ENCODE measurements around the gene CELF4. TPM values are rescaled to one million over a fixed set of nuclear protein-coding genes. Genes with fewer than 3 reads are reported as not detected.

The CELF4 gene
- total and polyA plus RNA-seq, 10 of the 15 experiments (the other 5 are each of a cell fraction or from before 2014, with no cell fraction given), result 0.03 to 0.32 TPM; not detected in 8

DNA sequence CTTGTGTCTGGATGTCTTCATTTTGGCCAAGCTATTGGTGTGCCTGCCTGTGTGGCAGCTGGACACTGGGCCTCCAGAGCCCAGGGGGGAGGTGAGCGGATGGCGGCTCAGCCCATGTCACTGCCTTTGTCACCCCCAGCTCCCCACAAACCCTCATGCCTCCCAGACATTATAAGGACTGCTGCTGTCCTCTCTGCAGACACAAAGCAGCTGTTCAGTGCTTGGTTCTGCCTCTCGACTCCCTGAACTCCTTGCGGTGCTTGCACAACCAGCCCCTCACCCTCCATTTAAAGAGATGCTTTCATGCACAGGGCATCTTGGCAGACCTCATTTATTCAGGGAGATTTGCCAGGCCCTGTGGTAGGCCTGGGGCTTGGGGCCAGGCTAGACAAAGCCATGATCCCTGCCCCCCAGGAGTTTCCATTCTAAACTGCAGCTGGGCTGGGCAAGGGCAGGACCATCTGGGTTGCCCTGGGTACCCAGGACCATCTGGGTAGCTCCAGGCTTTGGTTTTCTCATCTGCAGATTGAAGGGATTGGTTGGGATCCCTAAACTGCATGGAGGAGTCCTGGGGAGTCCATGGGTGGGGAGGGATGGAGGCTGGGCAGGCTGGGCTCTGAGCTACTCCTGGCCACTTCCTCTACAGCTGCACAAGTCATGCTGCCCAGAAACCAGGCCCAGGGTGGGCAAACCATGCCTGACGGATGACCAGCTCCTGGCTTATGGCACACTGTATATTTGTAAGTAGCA, 168.5 kb downstream of the CELF4 start:
- no peak overlapping the region for H3K4me2 ChIP-seq (ENCODE audit: control insufficient read depth, insufficient read depth)
- no peak overlapping the region for H3K4me3 ChIP-seq
- H3K36me3 ChIP-seq (ENCODE audit: control insufficient read depth in 2 of 2, insufficient read depth in 2 of 2, low read length in 1 of 2), result no peaks in the 10 kb centered on the region
- no TSS peak for BruUV-seq (replicated peaks)
- intact Hi-C loops (cut with micrococcal nuclease; ENCODE audit: unreplicated experiment) (no loop called here), in situ Hi-C loops (cut with MboI) (no loop called here)
- ATAC-seq (no peak), DNase-seq (ENCODE audit: low read depth, low spot score) (no peak), FAIRE-seq (no peak)
- WGBS (ENCODE audit: insufficient coverage, insufficient replicate concordance, low lambda C conversion rate, missing lambda C conversion rate), result 60% methylated on average over 5 of the region's 5 CpGs
- H3K27ac ChIP-seq (ENCODE audit: control insufficient read depth, insufficient read depth), result no peak overlapping the region
- H3K79me2 ChIP-seq (ENCODE audit: control insufficient read depth, insufficient read depth, low read length), result no peaks in the 10 kb centered on the region
- peaks cover 11% of the 10 kb centered on the region for H3K4me1 ChIP-seq (ENCODE audit: control insufficient read depth, insufficient read depth, low read length)
- no peaks in the 10 kb centered on the region for H3K9me3 ChIP-seq (replicated peaks; ENCODE audit: control insufficient read depth, insufficient read depth, low read length)
- RAD21 ChIA-PET (ENCODE audit: unreplicated experiment), result no interaction called here
- no peak overlapping the region for H2AFZ ChIP-seq (ENCODE audit: control insufficient read depth, low read depth, low read length)
- POLR2A ChIA-PET, result no interaction called here
- TF ChIP-seq, protein P1, sequence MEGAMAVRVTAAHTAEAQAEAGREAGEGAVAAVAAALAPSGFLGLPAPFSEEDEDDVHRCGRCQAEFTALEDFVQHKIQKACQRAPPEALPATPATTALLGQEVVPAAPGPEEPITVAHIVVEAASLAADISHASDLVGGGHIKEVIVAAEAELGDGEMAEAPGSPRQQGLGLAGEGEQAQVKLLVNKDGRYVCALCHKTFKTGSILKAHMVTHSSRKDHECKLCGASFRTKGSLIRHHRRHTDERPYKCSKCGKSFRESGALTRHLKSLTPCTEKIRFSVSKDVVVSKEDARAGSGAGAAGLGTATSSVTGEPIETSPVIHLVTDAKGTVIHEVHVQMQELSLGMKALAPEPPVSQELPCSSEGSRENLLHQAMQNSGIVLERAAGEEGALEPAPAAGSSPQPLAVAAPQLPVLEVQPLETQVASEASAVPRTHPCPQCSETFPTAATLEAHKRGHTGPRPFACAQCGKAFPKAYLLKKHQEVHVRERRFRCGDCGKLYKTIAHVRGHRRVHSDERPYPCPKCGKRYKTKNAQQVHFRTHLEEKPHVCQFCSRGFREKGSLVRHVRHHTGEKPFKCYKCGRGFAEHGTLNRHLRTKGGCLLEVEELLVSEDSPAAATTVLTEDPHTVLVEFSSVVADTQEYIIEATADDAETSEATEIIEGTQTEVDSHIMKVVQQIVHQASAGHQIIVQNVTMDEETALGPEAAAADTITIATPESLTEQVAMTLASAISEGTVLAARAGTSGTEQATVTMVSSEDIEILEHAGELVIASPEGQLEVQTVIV (IDR thresholded peaks at IDR 0.05; ENCODE audit: borderline replicate concordance, partially characterized antibody), result no peak
- TF ChIP-seq MTA3 (IDR thresholded peaks at IDR 0.05; ENCODE audit: borderline replicate concordance, low read length), result no peak
- TF ChIP-seq, protein P2, sequence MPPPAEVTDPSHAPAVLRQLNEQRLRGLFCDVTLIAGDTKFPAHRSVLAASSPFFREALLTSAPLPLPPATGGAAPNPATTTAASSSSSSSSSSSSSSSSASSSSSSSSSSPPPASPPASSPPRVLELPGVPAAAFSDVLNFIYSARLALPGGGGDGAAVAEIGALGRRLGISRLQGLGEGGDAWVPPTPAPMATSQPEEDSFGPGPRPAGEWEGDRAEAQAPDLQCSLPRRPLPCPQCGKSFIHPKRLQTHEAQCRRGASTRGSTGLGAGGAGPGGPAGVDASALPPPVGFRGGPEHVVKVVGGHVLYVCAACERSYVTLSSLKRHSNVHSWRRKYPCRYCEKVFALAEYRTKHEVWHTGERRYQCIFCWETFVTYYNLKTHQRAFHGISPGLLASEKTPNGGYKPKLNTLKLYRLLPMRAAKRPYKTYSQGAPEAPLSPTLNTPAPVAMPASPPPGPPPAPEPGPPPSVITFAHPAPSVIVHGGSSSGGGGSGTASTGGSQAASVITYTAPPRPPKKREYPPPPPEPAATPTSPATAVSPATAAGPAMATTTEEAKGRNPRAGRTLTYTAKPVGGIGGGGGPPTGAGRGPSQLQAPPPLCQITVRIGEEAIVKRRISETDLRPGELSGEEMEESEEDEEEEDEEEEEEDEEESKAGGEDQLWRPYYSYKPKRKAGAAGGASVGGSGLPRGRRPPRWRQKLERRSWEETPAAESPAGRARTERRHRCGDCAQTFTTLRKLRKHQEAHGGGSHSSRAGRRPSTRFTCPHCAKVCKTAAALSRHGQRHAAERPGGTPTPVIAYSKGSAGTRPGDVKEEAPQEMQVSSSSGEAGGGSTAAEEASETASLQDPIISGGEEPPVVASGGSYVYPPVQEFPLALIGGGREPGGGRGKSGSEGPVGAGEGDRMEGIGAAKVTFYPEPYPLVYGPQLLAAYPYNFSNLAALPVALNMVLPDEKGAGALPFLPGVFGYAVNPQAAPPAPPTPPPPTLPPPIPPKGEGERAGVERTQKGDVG (CRISPR knock-in tag; IDR thresholded peaks at IDR 0.05), result no peak
- TF ChIP-seq RFX5 (IDR thresholded peaks at IDR 0.05; ENCODE audit: low read depth, low read length), result no peak
- no peak for TF ChIP-seq ESRRA (IDR thresholded peaks at IDR 0.05; ENCODE audit: low read length)
- TF ChIP-seq SUPT20H (IDR thresholded peaks at IDR 0.05; ENCODE audit: borderline replicate concordance, control insufficient read depth, low read depth, low read length), result no peak
- TF ChIP-seq, protein P3, sequence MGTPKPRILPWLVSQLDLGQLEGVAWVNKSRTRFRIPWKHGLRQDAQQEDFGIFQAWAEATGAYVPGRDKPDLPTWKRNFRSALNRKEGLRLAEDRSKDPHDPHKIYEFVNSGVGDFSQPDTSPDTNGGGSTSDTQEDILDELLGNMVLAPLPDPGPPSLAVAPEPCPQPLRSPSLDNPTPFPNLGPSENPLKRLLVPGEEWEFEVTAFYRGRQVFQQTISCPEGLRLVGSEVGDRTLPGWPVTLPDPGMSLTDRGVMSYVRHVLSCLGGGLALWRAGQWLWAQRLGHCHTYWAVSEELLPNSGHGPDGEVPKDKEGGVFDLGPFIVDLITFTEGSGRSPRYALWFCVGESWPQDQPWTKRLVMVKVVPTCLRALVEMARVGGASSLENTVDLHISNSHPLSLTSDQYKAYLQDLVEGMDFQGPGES (IDR thresholded peaks at IDR 0.05), result no peak
- no peak for TF ChIP-seq SREBF2 (IDR thresholded peaks at IDR 0.05; ENCODE audit: low read length)
- TF ChIP-seq, protein P4, sequence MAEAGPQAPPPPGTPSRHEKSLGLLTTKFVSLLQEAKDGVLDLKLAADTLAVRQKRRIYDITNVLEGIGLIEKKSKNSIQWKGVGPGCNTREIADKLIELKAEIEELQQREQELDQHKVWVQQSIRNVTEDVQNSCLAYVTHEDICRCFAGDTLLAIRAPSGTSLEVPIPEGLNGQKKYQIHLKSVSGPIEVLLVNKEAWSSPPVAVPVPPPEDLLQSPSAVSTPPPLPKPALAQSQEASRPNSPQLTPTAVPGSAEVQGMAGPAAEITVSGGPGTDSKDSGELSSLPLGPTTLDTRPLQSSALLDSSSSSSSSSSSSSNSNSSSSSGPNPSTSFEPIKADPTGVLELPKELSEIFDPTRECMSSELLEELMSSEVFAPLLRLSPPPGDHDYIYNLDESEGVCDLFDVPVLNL (IDR thresholded peaks at IDR 0.05; ENCODE audit: low read depth, low read length), result no peak
- no peak for TF ChIP-seq MTA2 (IDR thresholded peaks at IDR 0.05; ENCODE audit: low read depth)
- no peak for TF ChIP-seq FOXK2 (IDR thresholded peaks at IDR 0.05)
- no peak for TF ChIP-seq HDAC6 (IDR thresholded peaks at IDR 0.05; ENCODE audit: unreplicated experiment)
- no peak for TF ChIP-seq ATF7 (IDR thresholded peaks at IDR 0.05; ENCODE audit: low read depth)
- no peak for TF ChIP-seq CEBPB (IDR thresholded peaks at IDR 0.05; ENCODE audit: borderline replicate concordance in 1 of 2, low read depth in 2 of 2, low read length in 2 of 2)
- TF ChIP-seq ZNF207 (IDR thresholded peaks at IDR 0.05; ENCODE audit: borderline replicate concordance), result no peak
- SMC1A ChIA-PET (ENCODE audit: uncharacterized antibody, unreplicated experiment), result no interaction called here
- CTCF ChIA-PET, result interaction anchor here (1.0 kb wide), 1 partner anchor 35 kb away, joined by 3 read pairs; no protein-coding TSS in a partner anchor
- no peaks in the 10 kb centered on the region for H4K20me1 ChIP-seq (ENCODE audit: control insufficient read depth, insufficient read depth)
- H3K27me3 ChIP-seq (replicated peaks in 1 of 2; ENCODE audit: control insufficient read depth in 2 of 2, insufficient read depth in 2 of 2, low read length in 1 of 2), result peaks cover 2 to 4% of the 10 kb centered on the region in 2 experiments; a peak in 2 of 4 replicates
- no peak overlapping the region for H3K9ac ChIP-seq (ENCODE audit: control insufficient read depth, insufficient read depth, low read length)

All from GM12878 (cell line).